ENCODE measurements around the gene MVP.
A peak's percentile ranks its signal among the peaks of the same experiment; 100 is the strongest.
"Not testable (repeated sequence)": the region's sequence is repeated elsewhere in the genome, so short reads cannot be mapped to it uniquely, and the experiment has no call there.

The MVP gene

DNA sequence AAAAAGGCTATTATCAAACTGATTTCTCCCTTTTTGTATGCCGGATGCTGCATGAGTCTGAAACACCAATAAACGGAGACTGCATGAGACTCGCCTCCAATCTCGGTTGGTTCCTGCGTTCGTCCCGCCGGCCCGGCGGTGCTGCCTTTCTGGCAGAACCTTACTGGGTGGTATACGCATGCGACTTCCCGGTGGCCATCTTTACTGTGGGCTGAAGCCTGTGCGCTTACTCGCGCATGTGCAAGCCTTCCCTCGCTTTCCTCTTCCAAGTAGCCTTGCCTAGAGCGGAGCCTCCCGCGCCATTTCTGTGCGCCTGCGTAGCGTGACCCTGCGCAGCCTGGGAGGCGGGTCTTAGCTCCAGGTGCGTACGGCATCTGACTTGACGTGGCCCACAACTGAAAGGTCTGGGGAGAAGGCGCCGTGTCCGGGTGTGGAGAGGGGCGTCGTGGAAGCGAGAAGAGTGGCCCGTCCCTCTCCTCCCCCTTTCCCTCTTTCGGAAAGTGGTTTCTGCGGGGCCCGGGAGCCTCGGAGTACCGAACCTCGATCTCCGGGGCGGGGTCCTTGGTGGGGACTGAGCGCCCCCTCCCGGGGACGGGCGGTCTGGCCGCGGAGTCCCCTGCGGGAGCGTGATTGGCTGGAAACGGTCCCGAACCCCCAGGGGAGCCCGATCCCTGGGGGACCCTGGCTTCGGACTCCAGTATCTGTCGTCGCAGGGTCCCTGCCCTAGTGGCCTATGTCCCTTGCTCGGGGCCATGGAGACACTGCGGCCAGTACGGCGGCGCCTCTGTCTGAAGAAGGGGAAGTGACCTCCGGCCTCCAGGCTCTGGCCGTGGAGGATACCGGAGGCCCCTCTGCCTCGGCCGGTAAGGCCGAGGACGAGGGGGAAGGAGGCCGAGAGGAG, 4.2 kb upstream of the MVP start, which contains the start of gene PAGR1:
PAGR1 (plus strand) TSS at position 360 of the 901 bp plus-strand sequence; CDS start at position 734, 374 bp downstream.
- Mint-ChIP-seq H3K27me3 (peaks cover 0 to 15% of the 10 kb centered on the region in 2 donors), H3K4me1 (peaks cover 45 to 85% of the 10 kb centered on the region in 2 donors), H3K27ac (peak within 1 kb of the TSS; percentile 99), H3K36me3 (peaks cover 30 to 41% of the 10 kb centered on the region in 2 donors), H3K4me3 (peak within 1 kb of the TSS; percentile 89 to 97), H3K9me3 (no peaks in the 10 kb centered on the region)
- ATAC-seq (replicated peaks) (peak; percentile 71 to 78), DNase-seq (peak; percentile 99)

DNA sequence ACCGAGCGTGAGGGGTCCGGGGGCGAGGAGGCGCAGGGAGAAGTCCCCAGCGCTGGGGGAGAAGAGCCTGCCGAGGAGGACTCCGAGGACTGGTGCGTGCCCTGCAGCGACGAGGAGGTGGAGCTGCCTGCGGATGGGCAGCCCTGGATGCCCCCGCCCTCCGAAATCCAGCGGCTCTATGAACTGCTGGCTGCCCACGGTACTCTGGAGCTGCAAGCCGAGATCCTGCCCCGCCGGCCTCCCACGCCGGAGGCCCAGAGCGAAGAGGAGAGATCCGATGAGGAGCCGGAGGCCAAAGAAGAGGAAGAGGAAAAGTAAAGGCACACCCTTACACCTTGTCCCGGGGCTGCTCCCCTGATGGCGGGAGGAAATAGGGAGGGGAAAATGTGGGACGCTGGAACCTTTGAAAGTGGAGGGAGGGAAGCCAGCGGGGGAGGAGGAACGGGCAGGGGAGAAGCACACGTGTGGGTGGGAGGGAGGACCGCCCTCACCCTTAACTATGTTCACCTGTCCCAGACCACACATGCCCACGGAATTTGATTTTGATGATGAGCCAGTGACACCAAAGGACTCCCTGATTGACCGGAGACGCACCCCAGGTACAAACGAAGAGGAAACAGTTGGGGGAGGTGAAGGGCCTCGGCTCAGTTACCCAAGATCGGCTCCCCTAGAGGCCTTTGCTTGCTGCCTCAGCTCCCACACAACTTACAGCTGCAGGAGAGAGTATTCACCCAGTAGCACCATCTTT, 3.4 kb upstream of the MVP start:
- peaks cover 29 to 39% of the 10 kb centered on the region in 2 donors for H3K36me3 Mint-ChIP-seq
- peaks cover 0 to 10% of the 10 kb centered on the region in 2 donors for H3K27me3 Mint-ChIP-seq
- H3K27ac Mint-ChIP-seq = peak overlapping the region; percentile 99
- DNase-seq (peak; percentile 55), ATAC-seq (replicated peaks) (peak; percentile 27 to 29)
- peaks cover 40 to 82% of the 10 kb centered on the region in 2 donors for H3K4me1 Mint-ChIP-seq
- no peaks in the 10 kb centered on the region for H3K9me3 Mint-ChIP-seq
- H3K4me3 Mint-ChIP-seq = peak overlapping the region; percentile 89 to 97

DNA sequence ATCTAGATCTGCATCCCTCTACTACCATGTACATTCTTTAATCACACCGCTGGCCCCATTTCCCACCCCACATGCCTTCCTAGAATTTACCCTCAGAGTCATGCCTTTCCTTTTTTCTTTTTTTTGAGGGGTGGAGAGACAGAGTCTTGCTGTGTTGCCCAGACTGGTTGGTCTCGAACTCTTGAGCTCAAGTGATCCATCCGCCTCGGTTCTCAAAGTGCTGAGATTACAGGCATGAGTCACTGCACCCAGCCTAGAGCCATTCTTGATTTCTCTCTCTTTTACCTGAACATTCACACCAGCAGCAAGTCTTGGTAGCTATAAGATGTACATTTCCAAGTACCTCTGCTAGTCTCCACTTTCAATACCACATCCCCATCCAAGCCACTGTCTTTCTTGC, 2.2 kb upstream of the MVP start:
- peaks cover 43 to 83% of the 10 kb centered on the region in 2 donors for H3K4me1 Mint-ChIP-seq
- DNase-seq = no peak
- H3K4me3 Mint-ChIP-seq = peak overlapping the region; percentile 68 to 77
- no peak overlapping the region for H3K27ac Mint-ChIP-seq
- H3K36me3 Mint-ChIP-seq = peaks cover 36 to 42% of the 10 kb centered on the region in 2 donors
- H3K9me3 Mint-ChIP-seq = no peaks in the 10 kb centered on the region
- no peaks in the 10 kb centered on the region for H3K27me3 Mint-ChIP-seq
- ATAC-seq (replicated peaks) = no peak

DNA sequence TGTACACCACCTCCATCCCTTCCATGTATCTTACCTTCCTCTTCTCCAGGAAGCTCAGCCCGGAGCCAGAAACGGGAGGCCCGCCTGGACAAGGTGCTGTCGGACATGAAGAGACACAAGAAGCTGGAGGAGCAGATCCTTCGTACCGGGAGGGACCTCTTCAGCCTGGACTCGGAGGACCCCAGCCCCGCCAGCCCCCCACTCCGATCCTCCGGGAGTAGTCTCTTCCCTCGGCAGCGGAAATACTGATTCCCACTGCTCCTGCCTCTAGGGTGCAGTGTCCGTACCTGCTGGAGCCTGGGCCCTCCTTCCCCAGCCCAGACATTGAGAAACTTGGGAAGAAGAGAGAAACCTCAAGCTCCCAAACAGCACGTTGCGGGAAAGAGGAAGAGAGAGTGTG, 756 bp upstream of the MVP start:
- no peaks in the 10 kb centered on the region for H3K27me3 Mint-ChIP-seq
- H3K27ac Mint-ChIP-seq = peak overlapping the region; percentile 4
- H3K9me3 Mint-ChIP-seq = no peaks in the 10 kb centered on the region
- ATAC-seq (replicated peaks) (no peak), DNase-seq (no peak)
- peaks cover 36 to 42% of the 10 kb centered on the region in 2 donors for H3K36me3 Mint-ChIP-seq
- H3K4me1 Mint-ChIP-seq = peaks cover 39 to 74% of the 10 kb centered on the region in 2 donors
- H3K4me3 Mint-ChIP-seq = peak overlapping the region; percentile 96 to 98

DNA sequence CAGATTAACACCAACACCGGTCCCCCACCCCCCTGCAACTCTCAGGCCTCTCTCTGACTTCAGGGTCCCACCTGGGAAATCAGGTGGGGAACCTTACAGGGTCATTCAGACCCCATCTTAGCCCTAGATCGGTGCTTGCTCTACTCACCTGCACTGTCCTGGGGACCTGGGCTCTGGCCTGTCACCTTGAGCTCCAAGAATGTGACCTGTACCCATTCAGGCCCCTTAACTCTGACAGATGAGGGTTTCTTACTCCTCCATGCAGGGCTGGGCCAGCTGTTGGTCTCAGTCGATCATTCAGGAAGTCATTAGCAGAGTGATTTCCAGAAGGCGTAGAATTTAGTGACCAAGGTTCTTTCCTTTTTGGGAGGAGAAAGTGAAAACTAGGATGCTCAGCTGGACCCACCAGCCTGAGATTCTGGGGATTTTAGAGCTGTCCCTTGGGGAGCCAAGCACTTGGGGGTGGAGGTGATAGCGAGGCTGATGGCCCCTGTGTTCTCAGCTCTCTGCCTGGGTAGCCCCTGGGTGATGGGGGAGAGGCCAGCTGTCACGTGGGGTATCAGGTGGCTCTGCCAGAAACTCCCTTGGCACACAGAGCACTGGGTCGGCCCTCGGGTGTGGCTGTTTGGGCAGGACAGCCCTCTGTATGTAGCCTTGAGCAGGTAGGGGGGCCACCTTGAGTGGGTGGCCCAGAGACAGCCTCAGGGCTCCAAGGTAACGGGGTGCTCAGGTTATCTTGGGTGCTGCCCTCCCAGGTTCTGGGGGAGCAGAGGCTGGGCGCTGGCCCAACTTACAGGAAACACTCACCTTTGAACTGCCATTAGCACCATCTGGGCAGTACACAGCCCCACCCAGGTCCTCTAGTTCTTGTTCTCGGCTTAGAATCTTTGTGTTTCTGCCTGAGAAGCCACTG, 724 bp downstream of the MVP start:
- Mint-ChIP-seq H3K9me3 (no peaks in the 10 kb centered on the region), H3K36me3 (peaks cover 41 to 49% of the 10 kb centered on the region in 2 donors), H3K4me3 (peak overlapping the region; percentile 96 to 98), H3K4me1 (peaks cover 37 to 76% of the 10 kb centered on the region in 2 donors), H3K27me3 (no peaks in the 10 kb centered on the region), H3K27ac (peak overlapping the region; percentile 95)
- peak; percentile 63 for DNase-seq
- ATAC-seq (replicated peaks) = peak; percentile 63 to 68

DNA sequence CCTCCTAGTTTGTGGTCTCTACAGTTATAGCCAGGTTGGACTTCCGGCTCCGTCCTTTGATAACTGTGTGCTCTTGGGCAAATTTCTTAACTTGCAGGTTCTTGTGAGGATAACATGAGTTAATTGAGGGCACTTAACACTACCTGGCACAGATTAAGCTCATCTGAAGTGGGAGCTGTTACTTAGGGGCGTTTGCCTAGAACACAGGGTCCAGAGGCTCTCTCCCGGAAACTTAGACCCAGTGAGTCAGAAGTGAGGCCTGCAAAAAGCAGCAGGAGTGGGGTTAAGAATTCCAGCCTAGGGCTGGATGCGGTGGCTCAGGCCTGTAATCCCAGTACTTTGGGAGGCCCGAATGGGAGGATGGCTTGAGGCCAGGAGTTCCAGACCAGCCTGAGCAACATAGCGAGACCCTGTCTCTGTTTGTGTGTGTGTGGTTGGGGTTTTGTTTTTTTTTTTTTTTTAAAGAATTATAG, 1.4 kb downstream of the MVP start:
- peak overlapping the region; percentile 96 to 98 for H3K4me3 Mint-ChIP-seq
- no peak for DNase-seq
- peaks cover 36 to 74% of the 10 kb centered on the region in 2 donors for H3K4me1 Mint-ChIP-seq
- H3K27me3 Mint-ChIP-seq = no peaks in the 10 kb centered on the region
- no peaks in the 10 kb centered on the region for H3K9me3 Mint-ChIP-seq
- no peak for ATAC-seq (replicated peaks)
- H3K27ac Mint-ChIP-seq = peak overlapping the region; percentile 95
- peaks cover 39 to 46% of the 10 kb centered on the region in 2 donors for H3K36me3 Mint-ChIP-seq

DNA sequence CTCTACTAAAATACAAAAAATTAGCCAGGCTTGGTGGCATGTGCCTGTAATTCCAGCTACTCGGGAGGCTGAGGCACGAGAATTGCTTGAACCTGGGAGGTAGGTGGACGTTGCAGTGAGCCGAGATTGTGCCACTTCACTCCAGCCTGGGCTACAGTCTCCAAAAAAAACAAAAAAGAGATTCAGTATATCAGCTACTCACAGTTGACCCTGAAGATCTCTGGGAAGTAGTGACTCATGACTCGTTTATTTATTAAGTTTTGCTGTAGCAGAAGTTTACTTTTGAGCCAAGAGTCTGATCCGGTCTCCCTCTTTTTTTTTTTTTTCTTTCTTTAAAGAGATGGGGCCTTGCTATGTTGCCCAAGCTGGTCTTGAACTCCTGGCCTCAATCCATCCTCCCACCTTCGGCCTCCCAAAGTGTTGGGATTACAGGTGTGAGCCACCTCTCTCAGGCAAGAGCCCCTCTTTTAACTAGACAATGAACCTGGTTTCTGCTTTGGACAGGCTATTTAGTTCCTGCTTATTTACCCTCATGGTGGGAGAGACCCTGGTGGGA, 4.4 kb downstream of the MVP start:
- Mint-ChIP-seq H3K4me3 (peak overlapping the region in 1 of 2 donors; percentile 15), H3K4me1 (peaks cover 19 to 50% of the 10 kb centered on the region in 2 donors), H3K36me3 (peaks cover 23 to 26% of the 10 kb centered on the region in 2 donors), H3K9me3 (no peaks in the 10 kb centered on the region), H3K27me3 (no peaks in the 10 kb centered on the region), H3K27ac (peak overlapping the region; percentile 53)
- ATAC-seq (replicated peaks) (no peak), DNase-seq (no peak)

DNA sequence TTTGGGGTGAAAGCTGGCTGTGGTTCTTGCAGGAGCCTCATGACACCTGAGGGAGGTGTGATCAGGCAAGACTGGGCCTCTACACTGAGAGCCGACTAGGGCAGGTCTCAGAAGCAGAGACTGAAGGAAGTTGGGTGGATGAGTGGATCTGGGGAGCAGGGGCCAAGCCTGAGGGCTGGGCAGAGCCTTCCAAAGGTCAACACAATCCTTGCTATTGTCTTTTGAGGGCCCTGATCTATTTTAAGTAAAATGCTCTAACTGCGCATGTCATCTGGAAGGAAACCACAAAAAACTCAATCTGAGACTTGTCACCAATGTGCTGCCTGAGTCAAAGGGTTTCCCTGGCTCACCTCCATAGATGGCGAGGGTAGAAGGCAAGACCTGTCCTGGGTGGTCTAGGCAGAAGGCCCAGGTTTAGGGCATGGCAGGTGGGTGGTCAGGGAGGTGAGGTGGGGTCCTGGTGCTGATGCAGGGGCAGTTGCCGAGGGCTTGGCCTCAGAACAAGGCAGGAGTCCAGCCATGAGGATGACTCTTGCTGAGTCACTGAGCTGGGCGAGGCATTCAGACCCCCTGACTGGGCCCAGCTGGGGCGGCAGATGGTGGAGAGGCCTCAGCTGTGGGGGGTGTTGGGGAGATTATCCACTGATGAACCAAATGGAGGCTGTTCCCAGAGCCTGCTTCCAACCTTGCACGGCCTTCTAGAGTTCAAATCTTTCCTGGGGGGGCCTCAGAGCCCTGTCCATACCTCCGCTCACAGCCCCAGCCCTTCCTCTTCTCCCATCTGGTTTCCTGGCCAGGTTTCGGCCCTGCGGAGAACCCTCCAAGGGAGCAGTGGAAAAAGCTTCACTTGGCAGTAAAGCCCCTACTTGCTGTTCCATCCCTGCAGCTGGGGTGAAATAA, 5.1 kb downstream of the MVP start:
- H3K27ac Mint-ChIP-seq = peak overlapping the region; percentile 53
- H3K4me3 Mint-ChIP-seq = peak overlapping the region; percentile 15 to 25
- ATAC-seq (replicated peaks) (peak; percentile 22 to 52), DNase-seq (no peak)
- peaks cover 21 to 43% of the 10 kb centered on the region in 2 donors for H3K4me1 Mint-ChIP-seq
- no peaks in the 10 kb centered on the region for H3K9me3 Mint-ChIP-seq
- no peaks in the 10 kb centered on the region for H3K27me3 Mint-ChIP-seq
- H3K36me3 Mint-ChIP-seq = peaks cover 26 to 28% of the 10 kb centered on the region in 2 donors

DNA sequence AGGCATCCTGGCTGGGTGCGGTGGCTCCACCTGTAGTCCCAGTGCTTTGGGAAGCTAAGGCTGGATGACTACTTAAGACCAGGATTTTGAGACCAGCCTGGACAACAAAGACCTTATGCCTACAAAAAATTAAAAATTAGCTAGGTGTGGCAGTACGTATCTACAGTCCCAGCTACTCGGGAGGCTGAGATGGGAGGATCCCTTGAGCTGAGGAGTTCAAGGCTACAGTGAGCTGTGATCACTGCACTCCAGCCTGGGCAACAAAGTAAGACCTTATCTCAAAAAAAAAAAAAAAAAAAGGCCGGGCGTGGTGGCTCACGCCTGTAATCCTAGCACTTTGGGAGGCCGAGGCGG, 6.1 kb downstream of the MVP start:
- Mint-ChIP-seq H3K4me1 (peaks cover 21 to 37% of the 10 kb centered on the region in 2 donors), H3K36me3 (peaks cover 26 to 30% of the 10 kb centered on the region in 2 donors), H3K27me3 (no peaks in the 10 kb centered on the region), H3K9me3 (no peaks in the 10 kb centered on the region), H3K27ac (no peak overlapping the region), H3K4me3 (no peak overlapping the region)
- ATAC-seq (replicated peaks) (no peak), DNase-seq (no peak)

DNA sequence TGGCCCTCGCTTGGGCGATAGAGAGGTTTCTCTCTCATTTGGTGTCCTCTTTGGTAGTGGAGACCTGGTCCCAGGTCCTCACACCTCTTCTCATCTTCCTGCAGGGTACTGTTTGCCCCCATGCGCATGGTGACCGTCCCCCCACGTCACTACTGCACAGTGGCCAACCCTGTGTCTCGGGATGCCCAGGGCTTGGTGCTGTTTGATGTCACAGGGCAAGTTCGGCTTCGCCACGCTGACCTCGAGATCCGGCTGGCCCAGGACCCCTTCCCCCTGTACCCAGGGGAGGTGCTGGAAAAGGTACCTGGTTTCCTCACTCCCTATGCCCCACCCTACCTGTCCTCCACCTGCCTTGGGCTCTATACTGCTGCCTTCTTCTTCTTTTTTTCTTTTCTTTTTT, 10.5 kb downstream of the MVP start:
- H3K4me3 Mint-ChIP-seq = no peak overlapping the region
- H3K27me3 Mint-ChIP-seq = no peaks in the 10 kb centered on the region
- H3K4me1 Mint-ChIP-seq = peaks cover 7 to 8% of the 10 kb centered on the region in 2 donors

DNA sequence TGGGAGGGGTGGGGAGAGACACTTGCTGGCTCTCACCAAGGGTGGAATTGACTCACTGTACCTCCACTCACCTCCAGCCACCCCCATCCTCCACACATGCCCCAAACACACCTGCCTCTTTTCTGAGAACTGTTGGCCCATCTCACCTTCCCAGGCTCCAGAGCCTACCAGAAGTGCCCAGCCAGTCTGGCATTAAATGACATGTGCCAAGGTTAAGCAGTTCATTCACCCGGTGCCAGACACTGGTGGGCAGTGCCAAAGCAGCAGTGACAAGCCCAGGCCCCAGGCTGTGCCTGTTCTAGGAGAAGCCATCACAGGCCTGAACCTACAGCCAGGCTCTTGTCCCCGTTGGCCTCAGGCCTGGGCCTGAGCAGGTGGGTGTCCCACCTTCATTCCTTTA, 11.2 kb downstream of the MVP start:
- DNase-seq (no peak), ATAC-seq (replicated peaks) (no peak)
- no peak overlapping the region for H3K27ac Mint-ChIP-seq
- H3K36me3 Mint-ChIP-seq = peaks cover 44 to 55% of the 10 kb centered on the region in 2 donors
- H3K4me1 Mint-ChIP-seq = peaks cover 7% of the 10 kb centered on the region in 2 donors
- H3K9me3 Mint-ChIP-seq = no peaks in the 10 kb centered on the region
- H3K4me3 Mint-ChIP-seq = no peak overlapping the region
- no peaks in the 10 kb centered on the region for H3K27me3 Mint-ChIP-seq

More for the DNA sequence above, 10.5 kb downstream of the MVP start:
- no peaks in the 10 kb centered on the region for H3K9me3 Mint-ChIP-seq
- H3K27ac Mint-ChIP-seq = no peak overlapping the region
- no peak for ATAC-seq (replicated peaks)
- peaks cover 39 to 51% of the 10 kb centered on the region in 2 donors for H3K36me3 Mint-ChIP-seq
- no peak for DNase-seq

DNA sequence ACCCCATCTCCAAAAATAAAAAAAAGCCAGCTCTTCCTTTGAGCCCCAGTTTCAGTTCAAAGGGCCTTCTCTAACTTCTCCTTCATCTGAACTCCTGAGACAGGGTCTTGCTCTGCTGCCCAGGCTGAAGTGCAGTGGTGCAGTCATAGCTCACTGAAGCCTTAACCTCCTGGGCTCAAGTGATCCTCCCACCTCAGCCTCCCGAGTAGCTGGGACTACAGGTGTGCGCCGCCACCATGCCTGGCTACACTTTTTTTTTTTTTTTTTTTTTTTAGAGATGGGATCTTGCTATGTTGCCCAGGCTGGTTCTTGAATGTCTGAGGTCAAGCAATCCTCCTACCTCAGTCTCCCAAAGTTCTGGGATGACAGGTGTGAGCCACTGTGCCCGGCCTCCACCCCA, 13.0 kb downstream of the MVP start:
- not testable (repeated sequence) for ATAC-seq (replicated peaks); H3K9me3 Mint-ChIP-seq; H3K4me1 Mint-ChIP-seq; H3K27ac Mint-ChIP-seq; H3K27me3 Mint-ChIP-seq; DNase-seq; H3K4me3 Mint-ChIP-seq
- H3K36me3 Mint-ChIP-seq = peaks cover 50 to 62% of the 10 kb centered on the region in 2 donors
